Measurements from ENCODE around the gene SMURF2. TPM values are rescaled to one million over a fixed set of nuclear protein-coding genes. Genes with fewer than 3 reads are reported as not detected.

SMURF2 gene
- total and polyA plus RNA-seq, 9 of the 15 experiments (the other 6 are each of a cell fraction or from before 2014, with no cell fraction given), result 3.8 to 22.0 (median 14.8) TPM

- TF ChIP-seq, protein P1, sequence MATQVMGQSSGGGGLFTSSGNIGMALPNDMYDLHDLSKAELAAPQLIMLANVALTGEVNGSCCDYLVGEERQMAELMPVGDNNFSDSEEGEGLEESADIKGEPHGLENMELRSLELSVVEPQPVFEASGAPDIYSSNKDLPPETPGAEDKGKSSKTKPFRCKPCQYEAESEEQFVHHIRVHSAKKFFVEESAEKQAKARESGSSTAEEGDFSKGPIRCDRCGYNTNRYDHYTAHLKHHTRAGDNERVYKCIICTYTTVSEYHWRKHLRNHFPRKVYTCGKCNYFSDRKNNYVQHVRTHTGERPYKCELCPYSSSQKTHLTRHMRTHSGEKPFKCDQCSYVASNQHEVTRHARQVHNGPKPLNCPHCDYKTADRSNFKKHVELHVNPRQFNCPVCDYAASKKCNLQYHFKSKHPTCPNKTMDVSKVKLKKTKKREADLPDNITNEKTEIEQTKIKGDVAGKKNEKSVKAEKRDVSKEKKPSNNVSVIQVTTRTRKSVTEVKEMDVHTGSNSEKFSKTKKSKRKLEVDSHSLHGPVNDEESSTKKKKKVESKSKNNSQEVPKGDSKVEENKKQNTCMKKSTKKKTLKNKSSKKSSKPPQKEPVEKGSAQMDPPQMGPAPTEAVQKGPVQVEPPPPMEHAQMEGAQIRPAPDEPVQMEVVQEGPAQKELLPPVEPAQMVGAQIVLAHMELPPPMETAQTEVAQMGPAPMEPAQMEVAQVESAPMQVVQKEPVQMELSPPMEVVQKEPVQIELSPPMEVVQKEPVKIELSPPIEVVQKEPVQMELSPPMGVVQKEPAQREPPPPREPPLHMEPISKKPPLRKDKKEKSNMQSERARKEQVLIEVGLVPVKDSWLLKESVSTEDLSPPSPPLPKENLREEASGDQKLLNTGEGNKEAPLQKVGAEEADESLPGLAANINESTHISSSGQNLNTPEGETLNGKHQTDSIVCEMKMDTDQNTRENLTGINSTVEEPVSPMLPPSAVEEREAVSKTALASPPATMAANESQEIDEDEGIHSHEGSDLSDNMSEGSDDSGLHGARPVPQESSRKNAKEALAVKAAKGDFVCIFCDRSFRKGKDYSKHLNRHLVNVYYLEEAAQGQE (IDR thresholded peaks at IDR 0.05; ENCODE audit: borderline replicate concordance), result no peak
- TF ChIP-seq, protein P1 (CRISPR knock-in tag; IDR thresholded peaks at IDR 0.05; ENCODE audit: low read depth), result no peak
- TF ChIP-seq TEAD4 (IDR thresholded peaks at IDR 0.05; ENCODE audit: low read length), result peak; percentile 62
- peak; percentile 75; the same call in 1 of the 2 replicates for TF ChIP-seq TEAD4 (CRISPR knock-in tag; IDR thresholded peaks at IDR 0.05; ENCODE audit: borderline replicate concordance)
- peak; percentile 80 to 82; a peak in 3 of 4 replicates for TF ChIP-seq NONO (IDR thresholded peaks at IDR 0.05; ENCODE audit: low read depth in 2 of 2, low read length in 1 of 2)
- TF ChIP-seq RBM25 (IDR thresholded peaks at IDR 0.05; ENCODE audit: low read depth, low read length, severe bottlenecking), result no peak
- TF ChIP-seq MYC (IDR thresholded peaks at IDR 0.05; ENCODE audit: low read depth, low read length), result no peak; the same call in 1 of the 2 replicates
- TF ChIP-seq MYC (CRISPR knock-in tag; IDR thresholded peaks at IDR 0.05; ENCODE audit: borderline replicate concordance, low read depth), result no peak
- TF ChIP-seq SMAD4 (CRISPR knock-in tag; conservative IDR thresholded peaks at IDR 0.05), result no peak
- no peak for TF ChIP-seq HDAC6 (IDR thresholded peaks at IDR 0.05; ENCODE audit: low read depth, low read length)
- TF ChIP-seq TCF7L2 (IDR thresholded peaks at IDR 0.05; ENCODE audit: low read depth, low read length), result no peak
- no peak for TF ChIP-seq PTTG1 (tag; IDR thresholded peaks at IDR 0.05; ENCODE audit: low read depth)
- TF ChIP-seq, protein P2, sequence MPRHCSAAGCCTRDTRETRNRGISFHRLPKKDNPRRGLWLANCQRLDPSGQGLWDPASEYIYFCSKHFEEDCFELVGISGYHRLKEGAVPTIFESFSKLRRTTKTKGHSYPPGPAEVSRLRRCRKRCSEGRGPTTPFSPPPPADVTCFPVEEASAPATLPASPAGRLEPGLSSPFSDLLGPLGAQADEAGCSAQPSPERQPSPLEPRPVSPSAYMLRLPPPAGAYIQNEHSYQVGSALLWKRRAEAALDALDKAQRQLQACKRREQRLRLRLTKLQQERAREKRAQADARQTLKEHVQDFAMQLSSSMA (CRISPR knock-in tag; IDR thresholded peaks at IDR 0.05), result no peak
- TF ChIP-seq NFIX (CRISPR knock-in tag; IDR thresholded peaks at IDR 0.05; ENCODE audit: low read depth), result no peak
- TF ChIP-seq NR2C2 (CRISPR knock-in tag; IDR thresholded peaks at IDR 0.05), result no peak
- TF ChIP-seq NR2C2 (tag; IDR thresholded peaks at IDR 0.05), result peak; percentile 97
- peak; percentile 70; the same call in 1 of the 2 replicates for TF ChIP-seq CGGBP1 (CRISPR knock-in tag; IDR thresholded peaks at IDR 0.05)
- TF ChIP-seq ZNF232 (CRISPR knock-in tag; IDR thresholded peaks at IDR 0.05), result no peak
- TF ChIP-seq, protein P3, sequence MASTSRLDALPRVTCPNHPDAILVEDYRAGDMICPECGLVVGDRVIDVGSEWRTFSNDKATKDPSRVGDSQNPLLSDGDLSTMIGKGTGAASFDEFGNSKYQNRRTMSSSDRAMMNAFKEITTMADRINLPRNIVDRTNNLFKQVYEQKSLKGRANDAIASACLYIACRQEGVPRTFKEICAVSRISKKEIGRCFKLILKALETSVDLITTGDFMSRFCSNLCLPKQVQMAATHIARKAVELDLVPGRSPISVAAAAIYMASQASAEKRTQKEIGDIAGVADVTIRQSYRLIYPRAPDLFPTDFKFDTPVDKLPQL (IDR thresholded peaks at IDR 0.05; ENCODE audit: extremely low read depth, insufficient read length), result peak; percentile 93
- no peak for TF ChIP-seq CBFA2T2 (conservative IDR thresholded peaks at IDR 0.05)
- no peak for TF ChIP-seq PPARD (CRISPR knock-in tag; IDR thresholded peaks at IDR 0.05)
Measured at GRCh38 chr17:64506201-64506575, 155.9 kb downstream of the SMURF2 start, which contains the start of gene DDX5 (continued).

All from K562 (cell line).